Measurements from ENCODE around the gene CACNA2D3.

CACNA2D3 gene

DNA sequence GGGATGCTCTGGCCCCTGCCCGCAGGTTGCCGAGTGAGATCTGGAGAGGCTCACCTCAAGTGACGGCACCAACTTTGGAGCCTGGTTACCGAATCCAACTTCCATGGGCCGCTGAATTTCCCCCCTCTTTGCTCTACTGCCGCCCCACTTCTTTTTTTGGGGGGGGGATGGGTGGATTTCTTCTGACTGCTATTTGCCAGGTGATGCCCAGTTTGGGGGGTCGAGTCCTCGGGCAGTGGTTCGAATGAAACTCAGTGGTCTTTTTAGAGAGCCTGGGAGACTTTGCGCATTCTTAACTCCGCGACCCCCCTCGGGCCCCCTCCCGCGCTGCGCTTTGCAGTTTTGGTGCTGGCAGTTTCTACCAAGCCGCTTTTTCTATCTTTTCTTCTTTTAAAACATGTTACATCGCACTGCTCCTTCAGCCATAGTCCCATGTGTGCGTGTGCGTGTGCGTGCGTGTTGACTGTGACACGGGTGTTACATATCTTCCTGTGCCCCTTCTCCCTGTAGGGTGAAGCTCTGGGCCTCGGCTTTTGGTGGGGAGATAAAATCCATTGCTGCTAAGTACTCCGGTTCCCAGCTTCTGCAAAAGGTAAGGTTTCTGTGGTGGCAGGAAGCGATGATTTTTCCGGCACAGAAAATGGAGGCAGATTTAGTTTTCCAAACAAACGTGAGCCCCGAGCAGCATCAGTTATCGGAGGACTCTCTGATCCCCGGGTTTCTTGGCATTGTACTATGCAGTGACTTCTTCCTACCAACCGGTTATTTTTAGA is 837 bp downstream of the CACNA2D3 start:
- no peaks in the 10 kb centered on the region for H3K9me3 ChIP-seq
- H3K4me3 ChIP-seq = peak overlapping the region; percentile 61 to 84
- no peaks in the 10 kb centered on the region for H3K36me3 ChIP-seq
- TF ChIP-seq, protein P1, sequence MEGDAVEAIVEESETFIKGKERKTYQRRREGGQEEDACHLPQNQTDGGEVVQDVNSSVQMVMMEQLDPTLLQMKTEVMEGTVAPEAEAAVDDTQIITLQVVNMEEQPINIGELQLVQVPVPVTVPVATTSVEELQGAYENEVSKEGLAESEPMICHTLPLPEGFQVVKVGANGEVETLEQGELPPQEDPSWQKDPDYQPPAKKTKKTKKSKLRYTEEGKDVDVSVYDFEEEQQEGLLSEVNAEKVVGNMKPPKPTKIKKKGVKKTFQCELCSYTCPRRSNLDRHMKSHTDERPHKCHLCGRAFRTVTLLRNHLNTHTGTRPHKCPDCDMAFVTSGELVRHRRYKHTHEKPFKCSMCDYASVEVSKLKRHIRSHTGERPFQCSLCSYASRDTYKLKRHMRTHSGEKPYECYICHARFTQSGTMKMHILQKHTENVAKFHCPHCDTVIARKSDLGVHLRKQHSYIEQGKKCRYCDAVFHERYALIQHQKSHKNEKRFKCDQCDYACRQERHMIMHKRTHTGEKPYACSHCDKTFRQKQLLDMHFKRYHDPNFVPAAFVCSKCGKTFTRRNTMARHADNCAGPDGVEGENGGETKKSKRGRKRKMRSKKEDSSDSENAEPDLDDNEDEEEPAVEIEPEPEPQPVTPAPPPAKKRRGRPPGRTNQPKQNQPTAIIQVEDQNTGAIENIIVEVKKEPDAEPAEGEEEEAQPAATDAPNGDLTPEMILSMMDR (IDR thresholded peaks at IDR 0.05) = no peak
- peaks cover 0 to 40% of the 10 kb centered on the region in 2 donors for H3K27me3 ChIP-seq
- peaks cover 0 to 36% (median 27%) of the 10 kb centered on the region in 4 donors for H3K4me1 ChIP-seq
- intact Hi-C loops (cut with DNase I; ENCODE audit: low total_unique reads) = no loop called here
- peak overlapping the region in 1 of 2 donors; percentile 13 for H3K27ac ChIP-seq
- DNase-seq = no peak

DNA sequence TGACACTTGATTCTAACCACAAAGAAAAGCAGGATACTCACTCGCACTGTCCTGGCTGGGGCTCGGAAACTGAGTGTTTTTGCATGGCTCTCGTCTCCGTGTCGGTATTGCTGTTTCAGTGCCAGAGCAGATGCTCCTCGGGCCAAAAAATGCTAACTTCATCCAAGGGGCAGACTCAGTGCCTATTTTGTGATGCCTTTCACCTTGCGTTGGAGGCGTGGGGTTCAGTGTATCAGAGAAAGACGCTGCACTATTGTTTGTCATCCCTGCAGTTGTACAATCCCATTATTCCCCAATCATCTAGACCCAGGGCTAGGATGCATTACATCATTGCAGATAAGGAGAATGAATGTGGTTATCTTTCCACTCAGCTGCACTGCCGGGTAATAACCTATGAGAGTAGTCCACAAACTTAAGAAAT is 1.4 kb downstream of the CACNA2D3 start:
- peaks cover 0 to 36% (median 27%) of the 10 kb centered on the region in 4 donors for H3K4me1 ChIP-seq
- peak overlapping the region in 1 of 2 donors; percentile 13 for H3K27ac ChIP-seq
- H3K36me3 ChIP-seq = no peaks in the 10 kb centered on the region
- intact Hi-C loops (cut with DNase I; ENCODE audit: low total_unique reads) = no loop called here
- DNase-seq = no peak
- peaks cover 0 to 34% of the 10 kb centered on the region in 2 donors for H3K27me3 ChIP-seq
- no peaks in the 10 kb centered on the region for H3K9me3 ChIP-seq
- H3K4me3 ChIP-seq = peak overlapping the region; percentile 61 to 84
- TF ChIP-seq, protein P1 (IDR thresholded peaks at IDR 0.05) = no peak

DNA sequence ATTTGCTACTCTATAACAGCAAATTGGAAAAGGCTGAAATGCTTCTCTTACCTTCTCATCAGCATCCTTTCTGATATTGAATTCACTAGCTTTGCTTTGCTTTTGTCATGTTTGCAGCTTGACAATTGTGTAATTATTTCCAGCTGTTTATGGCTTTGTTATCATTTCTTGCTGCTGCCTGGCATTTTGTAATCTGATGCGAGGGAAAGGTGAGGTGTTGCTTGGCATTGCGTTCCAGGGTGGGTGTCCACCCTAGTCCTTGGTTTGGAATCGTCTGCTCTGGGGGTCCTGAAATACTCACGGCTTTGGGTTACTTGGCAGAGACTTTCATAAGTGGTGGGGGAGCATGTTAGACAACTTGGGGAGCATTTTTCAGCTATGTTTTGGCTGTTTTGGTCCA is 2.9 kb downstream of the CACNA2D3 start:
- TF ChIP-seq, protein P1 (IDR thresholded peaks at IDR 0.05) = no peak
- intact Hi-C loops (cut with DNase I; ENCODE audit: low total_unique reads) = no loop called here
- Histone ChIP-seq H3K4me1 (peaks cover 0 to 34% (median 26%) of the 10 kb centered on the region in 4 donors), H3K9me3 (no peaks in the 10 kb centered on the region), H3K4me3 (no peak overlapping the region), H3K27ac (no peak overlapping the region), H3K27me3 (peaks cover 0 to 19% of the 10 kb centered on the region in 2 donors), H3K36me3 (no peaks in the 10 kb centered on the region)
- no peak for DNase-seq

DNA sequence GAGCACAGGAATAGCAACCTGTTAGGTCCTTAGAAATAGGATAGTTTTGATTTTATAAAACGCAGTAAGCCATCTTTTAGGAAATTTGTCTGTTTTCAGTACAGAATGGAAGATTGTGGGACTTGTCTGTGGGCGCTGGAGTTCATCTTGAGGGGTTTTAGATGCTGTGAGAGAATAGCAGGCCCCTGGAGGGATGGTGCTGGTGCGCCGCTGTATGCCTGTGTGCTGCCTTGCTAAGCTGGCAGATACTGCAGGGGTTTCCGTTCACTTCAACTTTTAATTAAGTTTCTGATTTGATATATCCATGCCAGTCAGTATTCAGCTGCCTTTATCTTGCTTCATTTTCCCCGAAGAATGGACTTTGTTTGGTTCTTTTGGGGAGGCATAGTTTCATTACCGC is 4.2 kb downstream of the CACNA2D3 start:
- H3K4me3 ChIP-seq = no peak overlapping the region
- H3K27me3 ChIP-seq = peaks cover 0 to 7% of the 10 kb centered on the region in 2 donors
- DNase-seq = no peak
- H3K4me1 ChIP-seq = peaks cover 0 to 21% (median 15%) of the 10 kb centered on the region in 4 donors
- no peaks in the 10 kb centered on the region for H3K36me3 ChIP-seq
- no peaks in the 10 kb centered on the region for H3K9me3 ChIP-seq
- intact Hi-C loops (cut with DNase I; ENCODE audit: low total_unique reads) = no loop called here
- H3K27ac ChIP-seq = no peak overlapping the region
- TF ChIP-seq, protein P1 (IDR thresholded peaks at IDR 0.05) = no peak

DNA sequence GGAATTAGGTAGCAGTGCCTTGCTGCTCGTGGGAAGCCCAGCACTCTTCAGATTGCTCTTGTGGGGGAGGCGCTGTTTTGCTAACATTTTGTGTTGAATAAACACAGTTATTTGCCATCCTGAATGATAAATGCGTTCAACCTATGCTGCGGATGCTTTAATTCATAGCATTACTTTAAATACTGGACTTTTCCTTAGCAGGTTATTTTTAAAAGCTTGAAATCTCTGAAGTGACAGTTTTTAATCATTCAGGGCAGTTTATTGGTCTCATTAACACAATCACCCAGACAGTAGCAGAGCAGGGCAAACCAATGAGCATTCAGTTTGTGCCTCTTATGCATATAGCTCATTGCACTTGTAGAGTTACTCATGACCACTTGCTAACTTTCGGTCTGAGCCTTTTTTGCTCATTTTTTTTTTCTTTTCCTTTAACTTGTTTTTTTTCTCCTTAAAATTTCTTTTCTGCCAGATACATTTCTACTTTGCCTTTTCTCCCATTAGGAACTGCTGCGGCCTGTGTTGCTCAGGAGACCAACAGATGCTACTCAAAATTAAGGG is 5.2 kb downstream of the CACNA2D3 start:
- Histone ChIP-seq H3K27me3 (no peaks in the 10 kb centered on the region), H3K9me3 (no peaks in the 10 kb centered on the region), H3K36me3 (no peaks in the 10 kb centered on the region), H3K4me1 (peaks cover 0 to 14% (median 9%) of the 10 kb centered on the region in 4 donors), H3K27ac (no peak overlapping the region), H3K4me3 (no peak overlapping the region)
- intact Hi-C loops (cut with DNase I; ENCODE audit: low total_unique reads) = no loop called here
- TF ChIP-seq, protein P1 (IDR thresholded peaks at IDR 0.05) = no peak
- no peak for DNase-seq
